HG02678 (cell line): ENCODE results near the gene MCM9.
A peak's percentile ranks its signal among the peaks of the same experiment; 100 is the strongest.
"Not testable (repeated sequence)": the region's sequence is repeated elsewhere in the genome, so short reads cannot be mapped to it uniquely, and the experiment has no call there.

Experiments used
- ATAC-seq: cut with Tn5 transposase; IDR thresholded peaks from one replicate; pipeline ENCODE4 v1.9.1; 2021; ENCODE audit warnings: mild to moderate bottlenecking, moderate library complexity; ENCODE audit not compliant: unreplicated experiment

The MCM9 gene

DNA sequence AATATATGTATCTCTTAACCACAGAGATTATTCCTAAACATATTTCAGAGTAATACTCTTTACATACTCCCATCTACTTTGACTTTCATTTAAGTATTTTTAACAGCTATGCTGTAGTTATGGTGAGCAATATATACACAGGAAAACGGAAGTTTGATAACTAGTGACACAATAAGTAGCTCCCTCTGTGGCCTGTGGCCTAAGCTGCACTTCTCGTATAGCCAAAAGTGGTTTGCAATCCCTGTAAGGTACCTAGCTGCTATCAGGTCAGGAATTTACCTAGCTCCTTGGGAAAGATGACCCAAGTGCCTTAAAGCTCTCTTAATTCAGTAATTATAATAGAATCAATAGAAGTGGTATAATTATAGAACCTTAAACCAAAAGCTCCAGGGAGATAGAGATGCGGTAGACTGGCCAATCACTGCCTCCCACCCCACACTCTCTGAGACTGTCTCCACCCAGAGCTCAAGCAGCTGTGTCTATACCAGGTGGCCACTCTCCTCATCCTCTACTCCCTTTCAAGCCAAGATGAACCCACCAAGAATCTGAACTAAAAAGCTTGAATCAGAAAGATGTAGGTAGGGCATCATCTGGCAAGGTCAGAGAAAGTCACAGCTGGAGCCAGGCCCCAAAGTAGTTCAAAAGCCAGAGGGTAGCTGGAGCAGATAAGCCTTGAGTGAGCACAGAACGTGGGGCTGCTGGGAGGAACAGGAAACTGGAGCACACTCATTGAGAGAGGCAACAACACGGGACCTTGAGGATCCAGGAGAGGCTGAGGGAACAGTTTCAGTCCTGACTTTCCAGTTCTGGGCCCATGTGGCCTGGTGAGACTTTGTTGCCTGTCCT, 125.9 kb downstream of the MCM9 start:
- ATAC-seq, result peak; percentile 52

DNA sequence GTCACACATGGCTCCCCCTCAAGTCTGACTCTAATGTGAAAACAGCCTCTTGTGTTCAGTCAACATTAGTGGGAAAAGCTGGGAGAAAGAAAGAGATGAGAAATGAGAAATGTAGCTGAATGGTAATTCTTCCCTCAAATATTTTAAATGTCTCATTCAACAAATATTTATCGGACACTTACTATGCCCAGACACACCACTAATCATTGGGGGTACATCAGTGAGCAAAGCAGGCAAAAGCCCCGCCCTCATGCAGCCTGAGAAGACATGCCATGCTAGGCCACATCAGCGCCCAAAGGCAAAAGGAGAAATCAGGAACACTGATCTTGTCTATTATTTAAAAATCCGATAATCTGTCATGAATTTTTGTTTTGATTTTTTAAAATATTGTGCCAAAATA, 130.9 kb downstream of the MCM9 start:
- no peak for ATAC-seq

DNA sequence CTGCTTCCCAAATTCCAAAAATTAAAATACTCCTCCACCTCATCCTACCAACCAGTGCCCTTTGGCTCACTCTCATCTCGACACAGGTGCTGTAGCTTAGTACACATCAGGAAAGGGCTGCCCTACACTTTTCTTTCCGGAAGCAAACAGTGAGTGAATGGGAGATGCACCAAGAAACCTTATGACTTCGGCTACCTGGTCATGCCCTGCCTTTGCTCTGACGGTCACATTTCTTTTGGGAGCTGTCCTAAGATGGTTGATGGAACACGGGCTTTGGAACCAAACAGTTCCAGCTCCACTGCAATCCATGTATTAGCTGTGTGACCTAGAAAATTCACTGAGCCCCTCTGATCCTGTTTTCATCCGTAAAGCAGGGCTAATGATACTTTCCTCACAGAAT, 133.7 kb downstream of the MCM9 start:
- no peak for ATAC-seq

DNA sequence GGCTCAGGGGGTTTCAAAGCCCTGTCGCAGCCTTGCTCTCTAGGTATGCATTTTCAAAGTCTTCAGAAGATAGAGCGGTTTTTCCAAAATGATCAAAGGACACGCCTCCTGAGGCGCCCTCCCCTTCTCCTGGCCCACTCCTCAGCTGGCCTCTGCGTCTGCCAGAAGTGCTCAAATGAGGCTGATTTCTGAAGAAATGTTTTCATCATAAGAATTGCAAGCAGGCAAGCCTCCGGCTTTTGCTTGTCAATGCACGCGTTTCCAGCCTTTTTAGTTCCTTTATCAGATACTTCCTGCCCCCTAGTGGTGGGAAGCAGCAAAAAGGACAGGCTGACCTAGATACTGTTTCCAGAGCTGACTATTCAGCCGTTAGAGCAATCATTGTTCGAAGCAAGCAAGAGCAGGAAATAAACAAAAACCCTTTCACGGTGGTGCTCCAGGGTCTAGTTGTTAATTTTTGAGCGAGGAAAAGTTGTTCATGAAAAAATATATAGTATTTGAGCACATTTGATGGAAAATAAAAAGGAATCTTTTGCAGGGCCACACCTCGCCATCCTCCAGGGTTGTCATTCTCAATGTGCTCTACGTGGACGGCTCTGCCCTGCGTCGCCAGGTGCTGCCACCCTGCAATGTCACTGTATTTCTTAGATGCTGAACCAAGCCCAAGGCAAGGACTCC, 134.4 kb downstream of the MCM9 start:
- ATAC-seq, result peak; percentile 97

DNA sequence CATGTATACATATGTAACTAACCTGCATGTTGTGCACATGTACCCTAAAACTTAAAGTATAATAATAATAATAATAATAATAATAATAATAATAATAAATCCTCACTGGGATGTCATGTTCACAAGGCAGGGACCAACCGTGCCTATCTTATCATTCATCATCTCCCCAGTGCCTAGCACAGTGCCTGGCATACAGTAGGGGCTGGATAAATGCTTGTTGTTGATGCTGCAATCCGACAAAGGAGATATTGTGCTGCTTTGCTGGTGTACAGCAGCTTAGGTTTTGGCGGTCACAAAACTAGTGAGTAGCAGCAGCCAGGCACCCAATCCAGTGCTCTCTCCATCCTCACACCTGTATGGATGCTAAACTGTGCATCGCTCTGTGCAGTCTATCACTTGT, 135.1 kb downstream of the MCM9 start:
- ATAC-seq, result no peak

DNA sequence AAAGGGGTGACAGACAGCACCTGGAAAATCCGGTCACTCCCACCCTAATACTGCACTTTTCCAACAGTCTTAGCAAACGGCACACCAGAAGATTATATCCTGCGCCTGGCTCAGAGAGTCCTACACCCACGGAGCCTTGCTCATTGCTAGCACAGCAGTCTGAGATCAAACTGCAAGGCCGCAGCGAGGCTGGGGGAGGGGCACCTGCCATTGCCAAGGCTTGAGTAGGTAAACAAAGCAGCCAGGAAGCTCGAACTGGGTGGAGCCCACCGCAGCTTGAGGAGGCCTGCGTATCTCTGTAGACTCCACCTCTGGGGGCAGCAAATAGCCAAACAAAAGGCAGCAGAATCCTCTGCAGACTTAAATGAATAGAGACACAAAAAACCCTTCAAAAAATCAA, 138.4 kb downstream of the MCM9 start:
- not testable (repeated sequence) for ATAC-seq

DNA sequence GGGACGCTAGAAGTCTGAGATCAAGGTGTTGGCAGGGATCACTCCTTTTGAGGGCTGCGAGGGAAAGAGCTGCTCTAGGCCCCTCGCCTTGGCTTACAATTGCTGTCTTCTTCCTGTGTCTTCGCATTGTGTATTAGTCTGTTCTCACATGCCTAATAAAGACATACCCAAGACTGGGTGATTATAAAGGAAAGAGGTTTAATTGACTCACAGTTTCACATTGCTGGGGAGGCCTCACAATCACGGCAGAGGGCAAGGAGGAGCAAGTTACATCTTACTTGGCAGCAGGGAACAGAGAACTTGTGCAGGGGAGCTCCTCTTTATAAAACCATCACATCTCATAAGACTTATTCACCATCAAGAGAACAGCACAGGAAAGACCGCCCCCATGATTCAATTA, 143.5 kb downstream of the MCM9 start:
- ATAC-seq, result no peak

DNA sequence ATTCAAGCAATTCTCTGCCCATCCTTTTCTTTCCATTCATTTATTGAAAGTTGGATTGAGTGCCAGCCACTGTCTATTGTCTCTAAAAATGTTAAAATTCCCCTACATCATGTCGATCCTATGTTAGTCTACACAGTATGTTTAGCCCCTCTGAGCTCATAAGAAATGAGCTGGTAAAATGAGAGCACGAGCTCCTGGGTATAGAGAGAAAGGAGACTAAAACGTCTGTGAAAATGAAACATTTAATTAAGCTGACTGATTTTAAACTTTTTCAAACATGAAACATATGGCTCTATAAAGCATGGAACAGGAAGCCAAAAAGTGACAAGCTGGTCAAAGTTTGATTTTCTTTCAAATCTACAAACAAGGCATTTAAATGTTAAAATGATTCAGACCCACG, 145.0 kb downstream of the MCM9 start:
- ATAC-seq, result no peak

DNA sequence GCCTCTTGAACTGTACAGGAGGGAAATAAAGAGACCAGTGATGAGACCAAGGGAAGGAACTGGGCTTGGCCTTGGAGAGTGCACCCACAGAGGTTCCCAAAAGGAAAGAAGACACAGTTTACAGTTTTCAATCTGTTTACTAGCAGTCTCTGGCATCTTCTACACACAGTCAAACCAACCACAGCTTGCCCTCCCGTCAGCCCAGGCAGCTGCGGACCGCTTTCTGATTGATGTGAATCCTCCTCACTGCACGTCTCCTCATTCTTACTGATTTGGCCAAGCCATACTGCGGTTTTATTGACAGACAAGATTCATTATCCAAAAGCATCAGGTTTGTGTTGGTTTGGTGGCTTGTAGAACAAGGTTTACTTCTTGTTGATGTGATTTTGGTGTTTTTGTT, 145.5 kb downstream of the MCM9 start:
- ATAC-seq, result no peak

DNA sequence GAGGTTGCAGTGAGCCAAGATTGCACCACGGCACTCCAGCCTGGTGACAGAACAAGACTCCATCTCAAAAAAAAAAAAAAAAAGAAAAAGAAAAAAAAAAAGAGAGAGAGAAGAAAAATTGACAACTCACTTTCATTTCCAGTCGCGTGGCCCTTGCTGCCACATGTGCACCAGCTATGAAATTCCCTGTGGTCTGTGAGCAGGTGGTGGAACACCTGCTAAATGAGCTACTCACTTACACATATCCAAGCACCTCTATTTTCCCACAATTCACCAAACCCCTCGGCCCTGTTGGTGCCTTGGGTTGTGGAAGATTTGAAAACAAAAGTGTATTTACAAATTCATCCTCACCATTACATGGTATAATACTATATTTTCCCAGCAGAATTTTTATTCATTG, 146.3 kb downstream of the MCM9 start:
- no peak for ATAC-seq

DNA sequence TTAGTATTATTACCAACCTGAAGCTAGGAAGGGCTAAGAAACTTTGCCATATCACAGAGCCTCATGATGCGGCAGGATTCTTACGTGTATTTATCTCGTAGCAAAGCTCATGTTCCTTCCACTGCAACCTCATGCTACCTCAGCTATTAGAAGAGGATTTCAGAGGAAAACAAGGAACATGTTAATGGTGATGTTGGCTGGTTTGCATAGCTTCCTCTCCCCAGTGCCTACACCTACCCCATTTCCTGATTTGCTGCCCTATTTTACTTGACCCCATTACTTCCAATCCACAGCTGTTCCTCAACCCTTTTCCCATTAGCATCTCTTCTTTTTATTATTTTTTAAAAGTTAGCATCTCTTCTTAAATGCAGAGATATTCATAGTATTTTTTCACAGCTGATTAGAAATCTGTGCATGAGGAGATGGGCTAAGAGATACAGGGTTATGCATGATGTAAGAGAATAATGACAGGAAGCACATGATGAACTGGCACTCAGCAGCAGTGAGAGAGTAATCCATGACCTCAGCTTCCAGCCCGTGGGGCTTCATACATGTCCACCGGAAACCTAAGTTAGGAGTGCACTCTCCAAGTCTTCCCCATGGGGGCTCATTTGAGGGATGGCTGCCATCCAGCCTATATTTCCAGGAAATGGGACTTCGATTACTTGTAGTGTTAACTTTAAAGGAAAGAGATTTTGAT, 147.1 kb downstream of the MCM9 start:
- ATAC-seq, result no peak

DNA sequence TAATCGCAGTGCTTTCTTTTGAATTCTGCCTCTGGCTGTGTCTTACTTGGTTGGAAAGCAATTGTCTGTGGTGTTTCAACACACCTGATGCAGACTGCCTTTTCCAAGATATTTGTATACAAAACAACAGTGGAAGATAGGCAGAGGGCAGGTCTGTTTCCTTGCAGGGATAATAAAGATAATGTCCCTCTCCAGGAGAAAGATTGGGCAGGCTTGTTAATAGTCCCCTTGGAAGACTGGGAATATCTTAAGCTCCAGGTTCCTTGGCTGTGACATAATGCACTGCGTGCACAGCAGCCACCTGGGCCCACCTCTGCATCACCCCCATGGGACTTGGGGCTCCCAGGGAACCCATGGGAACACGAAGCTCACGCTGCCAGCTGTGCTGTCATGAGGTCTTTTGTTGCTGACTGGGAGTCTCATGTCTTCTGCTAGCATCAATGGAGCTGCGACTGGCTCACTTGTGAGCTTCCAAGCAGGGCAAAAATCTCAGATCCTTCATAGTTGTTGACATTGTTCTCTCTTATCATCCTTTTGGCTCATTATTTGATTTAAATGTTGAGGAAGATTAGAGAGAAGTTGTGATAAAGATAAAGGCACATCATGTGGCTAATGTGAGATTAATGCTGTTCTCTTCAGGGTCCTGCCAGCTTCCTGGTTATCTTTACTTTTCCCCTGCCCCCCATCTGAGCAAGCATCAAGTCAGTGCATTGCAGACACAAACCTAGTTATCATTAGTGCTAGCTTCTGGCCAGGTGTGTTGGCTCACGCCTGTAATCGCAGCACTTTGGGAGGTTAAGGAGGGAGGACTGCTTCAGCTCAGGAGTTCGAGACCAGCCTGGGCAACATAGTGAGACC, 148.1 kb downstream of the MCM9 start:
- no peak for ATAC-seq

DNA sequence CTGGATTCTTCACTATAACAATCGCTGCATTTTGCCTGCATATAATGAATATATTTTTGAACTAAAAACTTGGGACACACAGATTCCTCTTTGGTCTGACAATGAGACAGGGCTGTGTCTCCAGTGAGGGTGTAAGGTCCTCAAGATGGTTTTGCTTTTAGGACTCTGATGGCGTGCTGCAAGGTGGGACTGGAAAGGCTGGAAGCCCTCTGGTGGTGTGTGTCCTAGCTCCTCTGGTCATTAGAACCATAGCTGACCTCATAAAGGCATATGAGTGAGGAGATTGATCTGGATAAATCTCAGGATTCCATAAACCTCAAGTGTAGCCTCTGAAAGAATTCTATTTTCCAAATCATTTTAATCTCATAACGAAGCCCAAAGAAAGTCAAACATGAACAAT, 149.4 kb downstream of the MCM9 start:
- ATAC-seq, result no peak

DNA sequence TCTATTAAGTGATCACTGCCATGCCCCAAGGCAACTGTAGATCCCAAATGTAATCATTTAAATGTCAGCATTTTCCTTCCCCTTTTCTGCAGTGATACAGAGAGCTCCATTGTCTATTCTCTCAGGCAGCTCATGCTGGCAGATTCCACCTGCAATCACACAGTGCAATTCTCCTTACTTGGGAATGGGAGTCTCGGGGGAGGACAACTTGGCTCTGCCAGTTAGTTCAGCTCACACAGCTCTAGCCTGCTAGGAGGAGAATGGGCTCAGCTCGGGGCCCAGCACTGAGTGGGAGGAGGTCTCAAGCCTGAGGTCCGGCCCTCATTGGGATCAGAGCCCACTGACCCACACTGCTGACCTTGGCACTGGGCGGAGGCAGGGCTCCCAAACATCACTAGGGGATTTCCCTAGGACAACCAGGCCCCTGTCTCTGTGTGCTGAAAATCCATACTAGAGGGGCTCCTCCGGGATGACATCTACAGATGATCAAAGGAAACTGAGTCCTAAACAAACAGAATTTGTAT, 150.3 kb downstream of the MCM9 start:
- no peak for ATAC-seq

DNA sequence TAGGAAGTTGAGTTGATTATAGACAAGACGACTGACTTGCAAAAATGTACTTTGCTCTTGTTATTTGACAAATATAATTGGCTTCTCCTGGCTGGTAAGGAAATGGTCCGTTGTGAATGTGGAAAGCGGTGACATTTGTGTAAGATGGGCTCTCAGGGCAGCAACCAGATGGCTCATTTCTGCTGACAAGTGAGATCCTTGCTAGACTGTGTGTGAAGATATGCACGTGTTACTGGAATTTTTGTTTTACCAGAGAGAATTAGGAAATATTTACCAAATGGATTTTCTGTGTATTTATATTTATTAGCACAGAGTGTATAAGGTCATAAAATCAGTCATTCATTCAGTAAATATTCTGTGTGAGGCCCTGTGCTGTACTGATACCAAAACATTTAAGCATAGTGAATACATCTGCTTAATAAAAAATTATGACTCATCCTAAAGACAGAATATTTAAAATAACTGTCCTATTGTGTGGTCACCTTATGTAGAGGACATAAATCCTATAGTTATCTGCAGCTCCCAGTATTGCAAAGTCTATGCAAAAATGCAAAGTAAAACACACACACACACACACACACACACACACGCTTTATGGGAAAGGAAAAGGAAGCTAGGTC, 150.9 kb downstream of the MCM9 start:
- ATAC-seq, result no peak

DNA sequence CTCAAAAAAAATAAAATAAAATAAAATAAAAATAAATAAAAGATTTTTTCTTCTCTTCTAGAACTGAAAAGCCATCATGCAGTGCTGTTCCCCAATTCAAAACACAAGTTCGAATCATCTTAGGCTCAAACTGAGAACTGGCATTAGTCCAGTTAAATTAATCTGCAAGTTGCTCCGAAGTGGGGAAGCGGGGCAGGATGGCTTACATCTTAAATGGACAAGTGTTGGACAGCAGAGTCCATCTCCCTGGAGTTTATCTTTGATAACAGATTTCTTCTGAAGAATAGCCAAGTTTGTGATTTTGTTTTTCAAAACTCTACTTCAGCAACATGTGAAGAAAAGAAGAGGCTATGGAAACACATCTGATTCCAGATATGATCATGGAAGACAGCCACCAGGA, 152.3 kb downstream of the MCM9 start:
- no peak for ATAC-seq

DNA sequence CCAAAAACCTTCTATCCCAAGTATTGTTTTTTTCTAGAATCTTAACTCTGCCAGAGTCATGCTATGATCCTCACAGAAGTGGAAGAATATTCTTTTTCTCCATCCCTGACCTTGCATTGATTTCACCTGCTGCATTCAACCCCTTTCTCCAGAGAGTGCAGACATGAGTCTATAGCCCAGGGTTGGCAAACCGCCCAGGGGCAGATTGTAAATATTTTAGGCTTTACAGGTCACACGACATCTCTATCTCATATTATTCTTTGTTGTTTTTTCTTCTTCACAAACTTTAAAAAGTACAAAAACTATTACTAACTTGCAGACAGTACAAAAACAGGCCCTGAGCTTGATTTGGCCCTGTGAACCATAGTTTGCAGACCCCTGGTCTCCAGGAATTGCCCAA, 153.1 kb downstream of the MCM9 start:
- no peak for ATAC-seq

DNA sequence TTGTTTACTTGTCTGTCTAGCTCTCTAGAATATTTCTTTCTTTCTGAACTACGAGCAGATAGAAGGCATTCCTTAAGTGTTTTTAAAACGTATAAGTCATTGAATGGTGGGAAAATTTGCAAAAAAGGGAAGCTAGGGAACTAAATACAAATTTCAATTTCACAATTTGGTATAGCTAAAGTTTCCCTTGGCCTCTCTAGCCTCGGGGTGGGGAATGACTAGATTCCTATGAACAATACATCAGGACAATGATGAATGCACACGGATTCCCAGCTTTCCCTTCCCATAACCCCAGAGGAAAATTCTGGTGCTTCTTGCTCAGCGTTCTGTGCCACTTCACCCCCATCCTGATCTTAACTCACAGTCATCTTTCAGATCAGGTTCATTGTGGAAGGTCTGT, 154.3 kb downstream of the MCM9 start:
- ATAC-seq, result no peak

DNA sequence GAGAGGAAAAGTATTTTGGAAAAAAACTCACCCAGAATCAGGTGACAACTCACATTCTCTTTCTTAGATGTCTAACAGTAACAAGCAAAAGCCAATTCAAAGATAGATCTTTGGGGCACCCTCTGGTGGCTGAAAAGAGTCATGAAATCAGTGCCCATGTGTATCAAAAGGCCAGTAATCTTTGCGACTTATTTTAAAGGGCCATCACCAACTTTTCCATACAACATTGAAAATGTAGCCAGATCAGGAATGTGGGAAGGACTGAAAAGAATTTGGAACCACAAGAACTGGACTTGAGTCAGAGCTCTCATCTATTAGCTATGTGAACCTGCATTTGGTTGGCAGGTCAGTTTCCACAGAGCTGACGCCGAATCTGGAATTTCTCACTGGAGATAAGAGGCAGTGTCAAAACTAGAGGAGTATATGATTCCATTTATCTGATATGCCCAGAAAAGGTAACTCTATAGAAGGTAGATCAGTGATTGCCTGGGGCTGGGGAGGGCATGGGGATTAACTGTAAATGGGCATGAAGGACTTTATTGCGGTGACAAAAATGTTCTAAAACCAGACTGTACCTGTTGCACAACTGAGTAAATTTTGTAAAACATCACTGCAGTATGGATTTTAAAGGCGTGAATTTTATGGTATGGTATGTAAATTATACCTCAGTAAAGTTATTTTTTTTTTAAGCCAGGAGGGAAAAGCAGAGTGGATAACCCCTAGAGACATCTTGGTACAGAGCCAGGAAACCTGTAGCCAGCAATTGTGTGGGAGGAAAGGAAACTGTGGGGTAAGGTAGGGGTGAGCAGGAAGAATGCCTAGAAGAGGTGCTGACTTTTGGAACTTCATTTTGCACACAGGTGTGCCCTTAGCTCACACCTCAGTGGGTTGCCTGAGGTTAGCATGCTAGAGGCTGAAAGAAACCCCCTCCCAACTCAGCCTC, 158.1 kb downstream of the MCM9 start:
- peak; percentile 84 for ATAC-seq
